ENCODE data around the gene GALNTL6. TPM values are rescaled to one million over a fixed set of nuclear protein-coding genes. Genes with fewer than 3 reads are reported as not detected.

Gene GALNTL6
- total RNA-seq, 1 donor from 2014 or later = 0.13 TPM

DNA sequence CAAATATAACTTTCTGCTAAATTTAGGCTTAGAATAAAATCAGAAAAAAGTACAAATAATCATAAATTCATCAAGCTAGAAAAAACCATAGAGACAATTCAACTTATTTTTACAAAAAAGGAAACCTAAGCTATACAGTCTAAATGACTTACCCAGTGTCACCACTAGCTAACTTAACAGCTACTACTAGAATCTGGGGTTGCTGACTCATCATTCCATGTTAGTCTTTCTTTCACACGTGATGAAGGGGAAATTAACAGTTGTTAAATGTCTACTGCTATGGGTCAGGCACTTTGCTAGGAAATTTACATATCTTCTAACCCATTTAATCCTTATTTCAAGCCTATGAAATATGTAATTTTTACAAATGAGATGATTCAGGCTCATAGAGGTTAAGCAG is 1006.1 kb downstream of the GALNTL6 start:
- H3K27me3 ChIP-seq (ENCODE audit: control insufficient read depth, insufficient read depth, low read length) = no peaks in the 10 kb centered on the region
- no peaks in the 10 kb centered on the region for H3K36me3 ChIP-seq (ENCODE audit: control insufficient read depth, insufficient read depth, low read length)
- no peak overlapping the region for H3K4me3 ChIP-seq (ENCODE audit: low read depth, low read length)
- no peak for DNase-seq (ENCODE audit: low read depth)
- TF ChIP-seq, protein P1, sequence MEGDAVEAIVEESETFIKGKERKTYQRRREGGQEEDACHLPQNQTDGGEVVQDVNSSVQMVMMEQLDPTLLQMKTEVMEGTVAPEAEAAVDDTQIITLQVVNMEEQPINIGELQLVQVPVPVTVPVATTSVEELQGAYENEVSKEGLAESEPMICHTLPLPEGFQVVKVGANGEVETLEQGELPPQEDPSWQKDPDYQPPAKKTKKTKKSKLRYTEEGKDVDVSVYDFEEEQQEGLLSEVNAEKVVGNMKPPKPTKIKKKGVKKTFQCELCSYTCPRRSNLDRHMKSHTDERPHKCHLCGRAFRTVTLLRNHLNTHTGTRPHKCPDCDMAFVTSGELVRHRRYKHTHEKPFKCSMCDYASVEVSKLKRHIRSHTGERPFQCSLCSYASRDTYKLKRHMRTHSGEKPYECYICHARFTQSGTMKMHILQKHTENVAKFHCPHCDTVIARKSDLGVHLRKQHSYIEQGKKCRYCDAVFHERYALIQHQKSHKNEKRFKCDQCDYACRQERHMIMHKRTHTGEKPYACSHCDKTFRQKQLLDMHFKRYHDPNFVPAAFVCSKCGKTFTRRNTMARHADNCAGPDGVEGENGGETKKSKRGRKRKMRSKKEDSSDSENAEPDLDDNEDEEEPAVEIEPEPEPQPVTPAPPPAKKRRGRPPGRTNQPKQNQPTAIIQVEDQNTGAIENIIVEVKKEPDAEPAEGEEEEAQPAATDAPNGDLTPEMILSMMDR (IDR thresholded peaks at IDR 0.05; ENCODE audit: insufficient read depth, low read length, poor library complexity, severe bottlenecking) = no peak

DNA sequence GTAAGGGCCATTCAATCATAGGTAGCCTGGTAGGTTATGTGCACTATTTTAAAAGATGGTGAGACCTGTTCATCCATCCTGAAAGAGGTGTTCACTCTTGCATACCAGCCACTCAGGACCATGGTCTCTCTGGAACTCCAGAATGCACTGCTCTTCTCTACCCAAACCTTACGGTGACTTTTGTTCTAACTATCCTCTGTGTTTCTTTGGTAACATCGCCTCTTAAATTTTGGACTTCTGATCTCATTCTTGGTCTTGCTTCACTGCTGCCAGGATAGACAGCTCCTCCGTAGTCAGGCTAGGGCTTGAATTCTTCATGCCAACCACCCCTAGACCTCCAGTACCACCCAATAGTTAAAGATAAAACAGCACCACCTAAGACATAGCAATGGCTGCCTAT is 1009.1 kb downstream of the GALNTL6 start:
- Histone ChIP-seq H3K4me3 (ENCODE audit: low read depth, low read length) (no peak overlapping the region), H3K36me3 (ENCODE audit: control insufficient read depth, insufficient read depth, low read length) (no peaks in the 10 kb centered on the region), H3K27me3 (ENCODE audit: control insufficient read depth, insufficient read depth, low read length) (no peaks in the 10 kb centered on the region)
- no peak for DNase-seq (ENCODE audit: low read depth)
- TF ChIP-seq, protein P1 (IDR thresholded peaks at IDR 0.05; ENCODE audit: insufficient read depth, low read length, poor library complexity, severe bottlenecking) = no peak

DNA sequence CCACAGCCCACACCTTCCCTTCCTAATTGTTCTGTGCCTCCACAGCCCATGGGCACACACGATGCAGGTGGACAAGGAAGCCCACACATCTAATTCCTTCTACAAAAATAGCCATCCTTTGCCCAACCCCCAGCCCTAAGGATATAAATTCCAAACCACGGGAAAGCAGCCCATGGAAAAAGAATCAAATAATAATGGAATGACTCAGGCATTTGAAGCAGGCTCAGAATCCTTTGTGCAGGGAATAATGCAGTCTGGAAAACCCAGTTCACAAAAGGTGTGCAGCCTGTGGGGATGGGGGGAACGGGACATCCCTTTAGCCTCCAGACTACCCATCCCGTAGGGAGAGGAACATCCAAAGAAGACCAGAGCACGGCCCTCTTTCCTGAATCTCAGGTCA is 1013.1 kb downstream of the GALNTL6 start:
- DNase-seq (ENCODE audit: low read depth) = no peak
- Histone ChIP-seq H3K27me3 (ENCODE audit: control insufficient read depth, insufficient read depth, low read length) (no peaks in the 10 kb centered on the region), H3K4me3 (ENCODE audit: low read depth, low read length) (no peak overlapping the region), H3K36me3 (ENCODE audit: control insufficient read depth, insufficient read depth, low read length) (no peaks in the 10 kb centered on the region)
- TF ChIP-seq, protein P1 (IDR thresholded peaks at IDR 0.05; ENCODE audit: insufficient read depth, low read length, poor library complexity, severe bottlenecking) = no peak

DNA sequence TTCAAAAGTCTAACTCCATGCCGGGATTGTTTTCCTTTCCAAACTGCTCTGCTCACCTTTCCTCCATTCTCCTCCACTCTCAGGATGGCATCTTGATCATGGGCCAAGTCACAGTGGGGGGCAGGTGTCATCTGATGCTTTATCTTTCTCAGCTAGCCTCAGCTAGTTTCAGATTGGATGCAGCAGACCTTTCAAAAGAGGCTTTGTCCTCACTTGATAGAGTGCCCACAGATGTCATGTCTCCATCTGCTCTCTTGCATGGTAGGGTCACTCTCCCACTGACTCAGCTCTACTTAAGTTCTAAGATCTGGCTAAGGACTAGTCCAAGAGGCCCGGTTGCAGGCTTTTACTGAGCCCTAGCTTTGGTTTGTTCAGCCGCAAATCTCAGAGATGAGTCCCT is 1013.7 kb downstream of the GALNTL6 start:
- Histone ChIP-seq H3K27me3 (ENCODE audit: control insufficient read depth, insufficient read depth, low read length) (no peaks in the 10 kb centered on the region), H3K4me3 (ENCODE audit: low read depth, low read length) (no peak overlapping the region), H3K36me3 (ENCODE audit: control insufficient read depth, insufficient read depth, low read length) (no peaks in the 10 kb centered on the region)
- DNase-seq (ENCODE audit: low read depth) = no peak
- TF ChIP-seq, protein P1 (IDR thresholded peaks at IDR 0.05; ENCODE audit: insufficient read depth, low read length, poor library complexity, severe bottlenecking) = no peak

DNA sequence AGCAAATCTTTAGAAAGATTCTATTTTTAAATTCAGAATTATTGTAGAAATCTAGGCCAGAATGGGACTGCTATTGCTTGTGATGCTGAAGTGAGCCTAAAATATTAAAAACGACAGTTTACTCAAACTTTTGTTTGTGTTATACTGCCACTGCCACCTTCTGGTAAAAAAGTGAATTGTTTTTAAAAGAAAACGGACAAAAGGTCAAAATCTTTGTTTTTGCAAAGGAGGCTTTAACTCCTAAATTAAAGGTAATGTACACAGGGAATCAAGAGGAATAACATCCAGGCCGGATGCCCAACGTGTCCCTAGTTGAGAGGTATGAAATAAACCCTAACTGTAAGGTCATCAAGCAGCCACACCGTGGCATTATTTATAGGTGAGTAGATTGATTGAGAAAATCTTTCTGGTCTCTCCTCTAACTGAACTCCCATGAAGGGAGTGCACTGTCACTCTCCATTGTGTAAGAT is 1017.1 kb downstream of the GALNTL6 start:
- no peak for DNase-seq (ENCODE audit: low read depth)
- TF ChIP-seq, protein P1 (IDR thresholded peaks at IDR 0.05; ENCODE audit: insufficient read depth, low read length, poor library complexity, severe bottlenecking) = peak; percentile 12
- no peaks in the 10 kb centered on the region for H3K27me3 ChIP-seq (ENCODE audit: control insufficient read depth, insufficient read depth, low read length)

DNA sequence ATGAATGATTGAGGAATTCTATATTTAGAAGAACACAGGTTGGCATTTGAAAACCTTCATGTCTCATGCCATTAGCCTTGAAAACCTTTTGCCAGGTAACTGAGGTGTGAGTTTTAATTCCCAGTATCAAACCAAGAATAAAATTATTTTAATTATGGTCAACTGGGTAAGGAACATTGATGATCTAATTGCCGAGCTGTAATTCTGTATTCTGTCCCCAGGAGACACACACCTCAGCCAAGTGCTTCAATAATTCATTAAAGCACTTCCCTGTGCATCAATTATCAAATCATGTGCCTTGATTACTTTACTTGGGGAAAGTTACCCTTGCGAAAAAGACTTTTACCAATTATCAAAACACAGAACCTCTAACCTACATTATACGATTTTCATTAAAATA is 1023.5 kb downstream of the GALNTL6 start:
- TF ChIP-seq, protein P1 (IDR thresholded peaks at IDR 0.05; ENCODE audit: insufficient read depth, low read length, poor library complexity, severe bottlenecking) = no peak
- Histone ChIP-seq H3K27me3 (ENCODE audit: control insufficient read depth, insufficient read depth, low read length) (no peaks in the 10 kb centered on the region), H3K4me3 (ENCODE audit: low read depth, low read length) (no peak overlapping the region), H3K36me3 (ENCODE audit: control insufficient read depth, insufficient read depth, low read length) (no peaks in the 10 kb centered on the region)
- DNase-seq (ENCODE audit: low read depth) = no peak

More for the DNA sequence above, 1017.1 kb downstream of the GALNTL6 start:
- Histone ChIP-seq H3K36me3 (ENCODE audit: control insufficient read depth, insufficient read depth, low read length) (no peaks in the 10 kb centered on the region), H3K4me3 (ENCODE audit: low read depth, low read length) (no peak overlapping the region)

Data from kidney epithelial cell (primary cell).